ENCODE data around the gene MYH3. TPM values are rescaled to one million over a fixed set of nuclear protein-coding genes. Genes with fewer than 3 reads are reported as not detected.
A peak's percentile ranks its signal among the peaks of the same experiment; 100 is the strongest.

Gene MYH3
- 0.32 TPM for total RNA-seq

- no peak within 1 kb of the TSS for H3K4me3 ChIP-seq
- H3K27ac ChIP-seq: no peak within 1 kb of the TSS
- H3K4me1 ChIP-seq: no peaks in the 10 kb centered on the region
- no peaks in the 10 kb centered on the region for H3K9me3 ChIP-seq
- no peak for TF ChIP-seq CTCF (IDR thresholded peaks at IDR 0.05)
- DNase-seq (ENCODE audit: low spot score in 2 of 2): no peak
- intact Hi-C loops (cut with DNase I): no loop called here
- H3K36me3 ChIP-seq: peaks cover 0 to 4% of the 10 kb centered on the region in 2 donors
- no peaks in the 10 kb centered on the region for H3K27me3 ChIP-seq
These were observed at the start of gene MYH3 for GRCh38 chr17:10657148-10657547. Gene MYH3 (minus strand): TSS chr17:10657309. CDS start chr17:10655064, 2,245 bp downstream.

- no peak for TF ChIP-seq CTCF (IDR thresholded peaks at IDR 0.05)
- no peaks in the 10 kb centered on the region for H3K4me1 ChIP-seq
- intact Hi-C loops (cut with DNase I): no loop called here
- H3K27ac ChIP-seq: no peak overlapping the region
- no peaks in the 10 kb centered on the region for H3K9me3 ChIP-seq
- DNase-seq (ENCODE audit: low spot score in 2 of 2): no peak
- no peak overlapping the region for H3K4me3 ChIP-seq
- H3K36me3 ChIP-seq: peaks cover 22 to 49% of the 10 kb centered on the region in 2 donors
- no peaks in the 10 kb centered on the region for H3K27me3 ChIP-seq
These were observed 48.6 kb upstream of the MYH3 start for GRCh38 chr17:10705727-10706126.

GRCh38 chr17:10702574-10702973, 45.5 kb upstream of the MYH3 start:
- Histone ChIP-seq H3K27me3 (no peaks in the 10 kb centered on the region), H3K36me3 (peaks cover 18 to 23% of the 10 kb centered on the region in 2 donors), H3K4me3 (no peak overlapping the region), H3K9me3 (no peaks in the 10 kb centered on the region), H3K27ac (no peak overlapping the region), H3K4me1 (peaks cover 0 to 9% of the 10 kb centered on the region in 2 donors)
- DNase-seq (ENCODE audit: low spot score in 2 of 2): no peak
- intact Hi-C loops (cut with DNase I): no loop called here
- TF ChIP-seq CTCF (IDR thresholded peaks at IDR 0.05): no peak

- intact Hi-C loops (cut with DNase I): loop anchor here (5.0 kb wide), 1 partner anchor 53 kb away; no protein-coding TSS in a partner anchor
These were observed 42.7 kb upstream of the MYH3 start for GRCh38 chr17:10699856-10700255.

GRCh38 chr17:10698096-10698818, 41.1 kb upstream of the MYH3 start:
- intact Hi-C loops (cut with DNase I): loop anchor here (5.0 kb wide), 1 partner anchor 51 kb away; no protein-coding TSS in a partner anchor
- no peak for TF ChIP-seq CTCF (IDR thresholded peaks at IDR 0.05)
- Histone ChIP-seq H3K27me3 (no peaks in the 10 kb centered on the region), H3K4me1 (peaks cover 5 to 18% of the 10 kb centered on the region in 2 donors), H3K36me3 (peaks cover 11 to 13% of the 10 kb centered on the region in 2 donors), H3K9me3 (no peaks in the 10 kb centered on the region), H3K4me3 (peak overlapping the region; percentile 99 to 100), H3K27ac (peak overlapping the region; percentile 94 to 97)
- DNase-seq (ENCODE audit: low spot score in 2 of 2): no peak

More at GRCh38 chr17:10699856-10700255, 42.7 kb upstream of the MYH3 start:
- no peaks in the 10 kb centered on the region for H3K9me3 ChIP-seq
- H3K4me1 ChIP-seq: peaks cover 5 to 18% of the 10 kb centered on the region in 2 donors
- H3K36me3 ChIP-seq: peaks cover 4 to 8% of the 10 kb centered on the region in 2 donors
- no peak overlapping the region for H3K4me3 ChIP-seq
- TF ChIP-seq CTCF (IDR thresholded peaks at IDR 0.05): no peak
- DNase-seq (ENCODE audit: low spot score in 2 of 2): no peak
- no peaks in the 10 kb centered on the region for H3K27me3 ChIP-seq
- H3K27ac ChIP-seq: no peak overlapping the region

All from ascending aorta (tissue), 2 donors.